ENCODE results near the gene MYO5B.

MYO5B gene

GRCh38 chr18:50039746-50040145 lies 155.2 kb downstream of the MYO5B start:
- TF ChIP-seq ZFX (IDR thresholded peaks at IDR 0.05; ENCODE audit: borderline replicate concordance) (no peak), CTCF (IDR thresholded peaks at IDR 0.05) (no peak)
- H3K27ac ChIP-seq, result no peak overlapping the region

GRCh38 chr18:50038448-50038847 lies 156.5 kb downstream of the MYO5B start:
- TF ChIP-seq CTCF (IDR thresholded peaks at IDR 0.05), result no peak
- no peak for TF ChIP-seq ZFX (IDR thresholded peaks at IDR 0.05; ENCODE audit: borderline replicate concordance)
- no peak overlapping the region for H3K27ac ChIP-seq

GRCh38 chr18:50034029-50034428 lies 160.9 kb downstream of the MYO5B start:
- no peak overlapping the region for H3K27ac ChIP-seq
- TF ChIP-seq ZFX (IDR thresholded peaks at IDR 0.05; ENCODE audit: borderline replicate concordance), result no peak
- TF ChIP-seq CTCF (IDR thresholded peaks at IDR 0.05), result no peak

- no peak for TF ChIP-seq ZFX (IDR thresholded peaks at IDR 0.05; ENCODE audit: borderline replicate concordance)
- TF ChIP-seq CTCF (IDR thresholded peaks at IDR 0.05), result no peak
Observed at GRCh38 chr18:50033004-50033403, 161.9 kb downstream of the MYO5B start.

GRCh38 chr18:50030146-50030545 lies 164.8 kb downstream of the MYO5B start:
- no peak overlapping the region for H3K27ac ChIP-seq

More at GRCh38 chr18:50033004-50033403, 161.9 kb downstream of the MYO5B start:
- H3K27ac ChIP-seq, result no peak overlapping the region

GRCh38 chr18:50027996-50028395 lies 167.0 kb downstream of the MYO5B start:
- H3K27ac ChIP-seq, result no peak overlapping the region
- TF ChIP-seq ZFX (IDR thresholded peaks at IDR 0.05; ENCODE audit: borderline replicate concordance) (no peak), CTCF (IDR thresholded peaks at IDR 0.05) (no peak)

More at GRCh38 chr18:50030146-50030545, 164.8 kb downstream of the MYO5B start:
- TF ChIP-seq CTCF (IDR thresholded peaks at IDR 0.05) (no peak), ZFX (IDR thresholded peaks at IDR 0.05; ENCODE audit: borderline replicate concordance) (no peak)

- no peak overlapping the region for H3K27ac ChIP-seq
Observed at GRCh38 chr18:50024466-50024865, 170.5 kb downstream of the MYO5B start.

More at GRCh38 chr18:50024466-50024865, 170.5 kb downstream of the MYO5B start:
- TF ChIP-seq ZFX (IDR thresholded peaks at IDR 0.05; ENCODE audit: borderline replicate concordance), result no peak
- no peak for TF ChIP-seq CTCF (IDR thresholded peaks at IDR 0.05)

All from 22Rv1 (cell line).